Measurements from ENCODE around the gene ITGAE. TPM values are rescaled to one million over a fixed set of nuclear protein-coding genes. Genes with fewer than 3 reads are reported as not detected.

The ITGAE gene
- polyA plus RNA-seq, 3 donors: 66.6 to 102 (median 78.8) TPM

DNA sequence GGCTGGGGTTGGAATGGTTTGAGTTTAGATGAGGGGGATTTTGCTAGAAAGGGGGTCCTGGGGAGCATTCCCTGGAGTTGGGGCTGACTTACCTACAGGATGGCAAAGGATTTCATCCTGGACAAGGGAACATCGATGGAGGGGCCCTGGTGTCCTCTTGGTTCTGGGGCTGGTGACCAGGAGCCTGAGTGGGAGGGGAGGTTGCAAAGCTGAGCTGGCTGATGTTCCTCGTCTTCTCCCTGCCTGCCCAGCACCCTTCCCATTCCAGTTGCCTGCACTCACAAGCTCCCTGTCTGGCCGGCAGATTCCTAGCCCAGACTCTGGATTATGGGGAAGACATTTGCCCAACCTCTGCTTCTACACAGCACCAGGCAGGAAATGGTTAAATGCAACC is 37.2 kb downstream of the ITGAE start:
- TF ChIP-seq, protein P1, sequence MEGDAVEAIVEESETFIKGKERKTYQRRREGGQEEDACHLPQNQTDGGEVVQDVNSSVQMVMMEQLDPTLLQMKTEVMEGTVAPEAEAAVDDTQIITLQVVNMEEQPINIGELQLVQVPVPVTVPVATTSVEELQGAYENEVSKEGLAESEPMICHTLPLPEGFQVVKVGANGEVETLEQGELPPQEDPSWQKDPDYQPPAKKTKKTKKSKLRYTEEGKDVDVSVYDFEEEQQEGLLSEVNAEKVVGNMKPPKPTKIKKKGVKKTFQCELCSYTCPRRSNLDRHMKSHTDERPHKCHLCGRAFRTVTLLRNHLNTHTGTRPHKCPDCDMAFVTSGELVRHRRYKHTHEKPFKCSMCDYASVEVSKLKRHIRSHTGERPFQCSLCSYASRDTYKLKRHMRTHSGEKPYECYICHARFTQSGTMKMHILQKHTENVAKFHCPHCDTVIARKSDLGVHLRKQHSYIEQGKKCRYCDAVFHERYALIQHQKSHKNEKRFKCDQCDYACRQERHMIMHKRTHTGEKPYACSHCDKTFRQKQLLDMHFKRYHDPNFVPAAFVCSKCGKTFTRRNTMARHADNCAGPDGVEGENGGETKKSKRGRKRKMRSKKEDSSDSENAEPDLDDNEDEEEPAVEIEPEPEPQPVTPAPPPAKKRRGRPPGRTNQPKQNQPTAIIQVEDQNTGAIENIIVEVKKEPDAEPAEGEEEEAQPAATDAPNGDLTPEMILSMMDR (IDR thresholded peaks at IDR 0.05): no peak
- peaks cover 0 to 2% (median 2%) of the 10 kb centered on the region in 3 donors for H3K27me3 Mint-ChIP-seq (ENCODE audit: low read depth in 3 of 3)
- no peaks in the 10 kb centered on the region for H4K20me1 ChIP-seq (ENCODE audit: insufficient read depth, low read length)
- H3K4me1 ChIP-seq (ENCODE audit: control insufficient read depth in 1 of 2, insufficient read depth in 2 of 2, low read length in 2 of 2): peaks cover 8 to 23% of the 10 kb centered on the region in 2 donors
- no peak overlapping the region for H2AFZ ChIP-seq (ENCODE audit: insufficient read depth, low read depth, low read length, poor library complexity, severe bottlenecking)
- no peaks in the 10 kb centered on the region for H3K36me3 ChIP-seq (replicated peaks in 1 of 2; ENCODE audit: control insufficient read depth in 1 of 2, insufficient read depth in 2 of 2, low read length in 2 of 2)
- peaks cover 4 to 12% of the 10 kb centered on the region in 2 donors for H3K9me3 ChIP-seq (replicated peaks in 1 of 2; ENCODE audit: control insufficient read depth in 1 of 2, insufficient read depth in 1 of 2, low read length in 2 of 2)
- no peaks in the 10 kb centered on the region for H3K27me3 ChIP-seq (ENCODE audit: control insufficient read depth in 2 of 2, insufficient read depth in 2 of 2, low read length in 2 of 2)
- no peak for DNase-seq
- H3K27ac ChIP-seq (ENCODE audit: low read depth in 1 of 2, low read length in 2 of 2): no peak overlapping the region
- no CpG with 5 or more reads among the region's 3 CpGs for WGBS (ENCODE audit: insufficient coverage)
- H3K36me3 Mint-ChIP-seq: peaks cover 0 to 1% of the 10 kb centered on the region in 2 donors
- peaks cover 6 to 13% (median 7%) of the 10 kb centered on the region in 7 donors for H3K9me3 Mint-ChIP-seq
- H3K27ac Mint-ChIP-seq: peak overlapping the region in 3 of 7 donors; percentile 15 to 75 (median 19)
- intact Hi-C loops (cut with micrococcal nuclease): loop anchor here in 1 of 2 donors (10.0 kb wide), 1 partner anchor 61 kb away; no protein-coding TSS in a partner anchor
- no peak overlapping the region for H3K9ac ChIP-seq (ENCODE audit: insufficient read depth, low read length, poor library complexity, severe bottlenecking)
- no peaks in the 10 kb centered on the region for H3K79me2 ChIP-seq (ENCODE audit: insufficient read depth, low read length)
- H3K4me1 Mint-ChIP-seq: peaks cover 27% of the 10 kb centered on the region
- H3K4me2 ChIP-seq (replicated peaks; ENCODE audit: extremely low read depth, low read length, poor library complexity, severe bottlenecking): no peak overlapping the region
- no peak overlapping the region for H3K4me3 Mint-ChIP-seq
- no peak overlapping the region for H3K4me3 ChIP-seq (replicated peaks in 1 of 3; ENCODE audit: low read depth in 2 of 3, low read length in 3 of 3)

DNA sequence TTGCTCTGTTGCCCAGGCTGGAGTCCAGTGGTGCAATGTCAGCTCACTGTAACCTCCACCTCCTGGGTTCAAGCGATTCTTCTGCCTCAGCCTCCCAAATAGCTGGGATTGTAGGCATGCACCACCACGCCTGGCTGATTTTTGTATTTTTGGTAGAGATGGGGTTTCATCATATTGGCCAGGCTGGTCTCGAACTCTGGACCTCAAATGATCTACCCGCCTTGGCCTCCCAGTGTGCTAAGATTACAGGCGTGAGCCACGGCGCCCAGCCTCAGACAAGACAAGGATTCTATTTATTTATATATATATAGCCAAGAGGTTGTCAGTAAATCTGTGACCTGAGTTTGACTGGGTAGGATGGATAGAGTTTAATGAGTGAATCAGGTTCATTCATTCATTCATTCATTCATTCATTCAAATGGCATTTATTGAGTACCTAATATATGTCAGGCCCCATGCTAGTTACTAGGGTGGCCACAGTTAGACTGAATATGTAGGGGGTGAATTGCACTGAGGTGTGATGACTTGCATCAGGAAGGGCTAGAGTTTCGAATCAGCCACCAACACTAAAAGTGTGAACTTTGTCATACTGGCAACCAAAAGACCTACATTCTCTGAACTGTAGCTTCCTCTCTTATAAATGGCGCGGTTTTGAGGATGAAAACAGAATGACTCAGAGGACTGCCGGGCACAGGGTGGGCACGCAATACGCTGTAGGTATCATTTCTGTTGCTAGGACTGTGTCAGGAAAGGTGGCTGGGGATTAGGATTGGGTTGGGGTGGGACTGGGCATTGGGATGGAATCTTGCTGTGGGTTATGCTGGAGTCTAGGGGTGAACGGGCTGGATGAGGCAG is 37.8 kb downstream of the ITGAE start:
- TF ChIP-seq, protein P1 (IDR thresholded peaks at IDR 0.05): no peak
- Histone ChIP-seq H3K27me3 (ENCODE audit: control insufficient read depth in 2 of 2, insufficient read depth in 2 of 2, low read length in 2 of 2) (no peaks in the 10 kb centered on the region), H3K4me3 (replicated peaks in 1 of 3; ENCODE audit: low read depth in 2 of 3, low read length in 3 of 3) (no peak overlapping the region), H3K9ac (ENCODE audit: insufficient read depth, low read length, poor library complexity, severe bottlenecking) (no peak overlapping the region), H3K9me3 (replicated peaks in 1 of 2; ENCODE audit: control insufficient read depth in 1 of 2, insufficient read depth in 1 of 2, low read length in 2 of 2) (peaks cover 4 to 12% of the 10 kb centered on the region in 2 donors), H3K27ac (ENCODE audit: low read depth in 1 of 2, low read length in 2 of 2) (no peak overlapping the region), H3K36me3 (replicated peaks in 1 of 2; ENCODE audit: control insufficient read depth in 1 of 2, insufficient read depth in 2 of 2, low read length in 2 of 2) (no peaks in the 10 kb centered on the region), H3K79me2 (ENCODE audit: insufficient read depth, low read length) (no peaks in the 10 kb centered on the region), H3K4me2 (replicated peaks; ENCODE audit: extremely low read depth, low read length, poor library complexity, severe bottlenecking) (no peak overlapping the region), H2AFZ (ENCODE audit: insufficient read depth, low read depth, low read length, poor library complexity, severe bottlenecking) (no peak overlapping the region), H4K20me1 (ENCODE audit: insufficient read depth, low read length) (no peaks in the 10 kb centered on the region), H3K4me1 (ENCODE audit: control insufficient read depth in 1 of 2, insufficient read depth in 2 of 2, low read length in 2 of 2) (peaks cover 8 to 23% of the 10 kb centered on the region in 2 donors)
- Mint-ChIP-seq H3K9me3 (peaks cover 6 to 13% (median 7%) of the 10 kb centered on the region in 7 donors), H3K36me3 (peaks cover 0 to 1% of the 10 kb centered on the region in 2 donors), H3K4me1 (peaks cover 25% of the 10 kb centered on the region), H3K27ac (peak overlapping the region in 3 of 7 donors; percentile 19 to 75 (median 60)), H3K4me3 (no peak overlapping the region), H3K27me3 (ENCODE audit: low read depth in 3 of 3) (peaks cover 0 to 2% (median 2%) of the 10 kb centered on the region in 3 donors)
- intact Hi-C loops (cut with micrococcal nuclease): loop anchor here in 1 of 2 donors (10.0 kb wide), 1 partner anchor 62 kb away; no protein-coding TSS in a partner anchor
- WGBS (ENCODE audit: insufficient coverage): 65% methylated on average over 4 of the region's 14 CpGs
- DNase-seq: peak in 2 of 3 donors; percentile 40 to 41
